B cell (primary cell): ENCODE measurements around the gene ZNF580. TPM values are rescaled to one million over a fixed set of nuclear protein-coding genes. Genes with fewer than 3 reads are reported as not detected.

Source experiments
- ATAC-seq: fragments of 200-7000 bp; cut with Tn5 transposase; one replicate; pipeline ENCODE4 v1.10.0; 2021; ENCODE audit warnings: low read depth, mild to moderate bottlenecking, moderate number of reproducible peaks, moderate library complexity
- CTCF ChIA-PET: fragments of 350-600 bp; sonication (Branson Sonifier 250); formaldehyde crosslinking; loops from one replicate; lab custom pipeline; 2021; ENCODE audit warnings: antibody characterized with exemption, inconsistent platforms; lab: Charles Lee
- POLR2A ChIA-PET: fragments of 350-600 bp; sonication (Branson Sonifier 250); formaldehyde crosslinking; loops from one replicate; lab custom pipeline; 2021; ENCODE audit warnings: antibody characterized with exemption; lab: Charles Lee
- DNase-seq: peaks from one replicate; pipeline ENCODE4 v3.0.0; 2013
- H2AFZ ChIP-seq: 2 replicates; pipeline ENCODE4 v1.6.1; 2012; ENCODE audit warnings: mild to moderate bottlenecking, low read depth, low read length; ENCODE audit not compliant: insufficient read depth, poor library complexity, severe bottlenecking
- H3K27ac ChIP-seq, 2 donors: 1 replicate in 1 of 2; 2 replicates in 1 of 2; pipeline ENCODE4 v1.5.1; 2012 to 2013; ENCODE audit warnings: low read length in 2 of 2, mild to moderate bottlenecking in 2 of 2, moderate library complexity in 1 of 2
- H3K27me3 ChIP-seq, 4 experiments: fragments of 200-600 bp in 1 of 4; sonication (generic) in 1 of 4; replicated peaks in 1 of 4; 1 replicate in 2 of 4; 2 replicates in 2 of 4; pipeline versions ENCODE4 v1.6.1 to v1.7.0; 2013 to 2016; ENCODE audit warnings: low read length in 3 of 4, mild to moderate bottlenecking in 2 of 4, mixed read lengths in 1 of 4, moderate library complexity in 1 of 4; ENCODE audit not compliant: insufficient read depth in 4 of 4, control insufficient read depth in 3 of 4; ENCODE audit errors: control extremely low read depth in 1 of 4
- H3K36me3 ChIP-seq, 2 experiments: replicated peaks in 1 of 2; 1 replicate in 1 of 2; 2 replicates in 1 of 2; pipeline versions ENCODE4 v1.6.1 to v1.7.1; 2013; ENCODE audit warnings: low read length in 1 of 2; ENCODE audit not compliant: insufficient read depth in 2 of 2, control insufficient read depth in 1 of 2; ENCODE audit errors: control extremely low read depth in 1 of 2, extremely low read depth in 1 of 2
- H3K4me1 ChIP-seq, 2 donors: fragments of 200-600 bp in 1 of 2; sonication (generic) in 1 of 2; 1 replicate in 1 of 2; 2 replicates in 1 of 2; pipeline versions ENCODE4 v1.5.1 to v1.6.1; 2013 to 2017; ENCODE audit warnings: low read length in 2 of 2; ENCODE audit not compliant: control insufficient read depth in 2 of 2, insufficient read depth in 2 of 2
- H3K4me2 ChIP-seq: replicated peaks from 2 replicates; pipeline ENCODE3; 2012; ENCODE audit warnings: mild to moderate bottlenecking, low read depth, low read length; ENCODE audit not compliant: poor library complexity, severe bottlenecking
- H3K4me3 ChIP-seq, 5 experiments: fragments of 200-600 bp in 1 of 5; sonication (generic) in 1 of 5; 1 replicate in 3 of 5; 2 replicates in 2 of 5; pipeline versions ENCODE4 v1.5.1 to v1.7.0; 2011 to 2016; ENCODE audit warnings: low read length in 4 of 5, mild to moderate bottlenecking in 4 of 5, low read depth in 2 of 5, control low read depth in 1 of 5, moderate library complexity in 1 of 5; ENCODE audit not compliant: insufficient read depth in 1 of 5; ENCODE audit errors: control extremely low read depth in 1 of 5, extremely low read depth in 1 of 5
- H3K79me2 ChIP-seq: fragments of 200-600 bp; sonication (generic); one replicate; pipeline ENCODE4 v1.6.0; 2016; ENCODE audit warnings: low read length; ENCODE audit not compliant: control insufficient read depth, insufficient read depth
- H3K9ac ChIP-seq: fragments of 200-600 bp; sonication (generic); 2 replicates; pipeline ENCODE4 v1.6.1; 2017; ENCODE audit warnings: mild to moderate bottlenecking, low read length, moderate library complexity
- H3K9me3 ChIP-seq, 3 donors: one replicate each; pipeline versions ENCODE4 v1.6.1 to v1.7.1; 2013; ENCODE audit warnings: low read length in 2 of 3; ENCODE audit not compliant: control insufficient read depth in 2 of 3, insufficient read depth in 1 of 3; ENCODE audit errors: control extremely low read depth in 1 of 3
- H4K20me1 ChIP-seq: 2 replicates; pipeline ENCODE4 v1.6.0; 2012; ENCODE audit warnings: mild to moderate bottlenecking, low read length; ENCODE audit not compliant: insufficient read depth, control insufficient read depth, poor library complexity, severe bottlenecking
- H3K27ac Mint-ChIP-seq: one replicate; pipeline ENCODE4 v1.8.0; 2021; ENCODE audit warnings: mixed read lengths
- H3K27me3 Mint-ChIP-seq: one replicate; pipeline ENCODE4 v1.8.0; 2021; ENCODE audit warnings: mixed read lengths
- H3K4me1 Mint-ChIP-seq: one replicate; pipeline ENCODE4 v1.8.0; 2021; ENCODE audit warnings: mixed read lengths
- H3K4me3 Mint-ChIP-seq: one replicate; pipeline ENCODE4 v1.8.0; 2021; ENCODE audit warnings: mixed read lengths
- H3K9me3 Mint-ChIP-seq: one replicate; pipeline ENCODE4 v1.8.0; 2022; ENCODE audit warnings: mixed read lengths; ENCODE audit not compliant: insufficient read depth
- EZH2 ChIP-seq: IDR thresholded peaks from 2 replicates; pipeline ENCODE4 v1.6.1; 2012; ENCODE audit warnings: borderline replicate concordance, low read depth, mild to moderate bottlenecking, moderate library complexity, low read length; ENCODE audit not compliant: insufficient read depth, poor library complexity, severe bottlenecking
- WGBS: methylation state at CpG from one replicate; pipeline ENCODE4 v1.1.5; 2013; ENCODE audit warnings: missing lambda C conversion rate; ENCODE audit not compliant: insufficient coverage; 5-methylcytosine and 5-hydroxymethylcytosine counted together
- intact Hi-C: fragments of 100-400 bp; cut with micrococcal nuclease; formaldehyde crosslinking; loops from one replicate; pipeline ENCODE4 v1.10.0; 2022
- polyA plus RNA-seq: library from polyadenylated mRNA; depleted of rRNA; stranded (reverse); fragments of >200 nt; gene quantifications from 2 replicates; pipeline ENCODE4 v1.2.3, GENCODE V29; 2012
- total RNA-seq, 2 donors: library from RNA; stranded (reverse); fragments of 120-200 nt in 1 of 2; gene quantifications; 1 replicate in 1 of 2; 2 replicates in 1 of 2; pipeline versions ENCODE4 v1.2.3 to v1.2.4, GENCODE V29; 2013 to 2022
- TF ChIP-seq, protein P1 (sequence below): fragments of 200-600 bp; IDR thresholded peaks from one replicate; pipeline ENCODE4 v1.8.0; 2022; ENCODE audit warnings: antibody characterized with exemption, mild to moderate bottlenecking

Gene ZNF580
- total and polyA plus RNA-seq, 2 donors (not counting 1 experiment from before 2014, with no cell fraction given) = 69.8 to 101 TPM

DNA sequence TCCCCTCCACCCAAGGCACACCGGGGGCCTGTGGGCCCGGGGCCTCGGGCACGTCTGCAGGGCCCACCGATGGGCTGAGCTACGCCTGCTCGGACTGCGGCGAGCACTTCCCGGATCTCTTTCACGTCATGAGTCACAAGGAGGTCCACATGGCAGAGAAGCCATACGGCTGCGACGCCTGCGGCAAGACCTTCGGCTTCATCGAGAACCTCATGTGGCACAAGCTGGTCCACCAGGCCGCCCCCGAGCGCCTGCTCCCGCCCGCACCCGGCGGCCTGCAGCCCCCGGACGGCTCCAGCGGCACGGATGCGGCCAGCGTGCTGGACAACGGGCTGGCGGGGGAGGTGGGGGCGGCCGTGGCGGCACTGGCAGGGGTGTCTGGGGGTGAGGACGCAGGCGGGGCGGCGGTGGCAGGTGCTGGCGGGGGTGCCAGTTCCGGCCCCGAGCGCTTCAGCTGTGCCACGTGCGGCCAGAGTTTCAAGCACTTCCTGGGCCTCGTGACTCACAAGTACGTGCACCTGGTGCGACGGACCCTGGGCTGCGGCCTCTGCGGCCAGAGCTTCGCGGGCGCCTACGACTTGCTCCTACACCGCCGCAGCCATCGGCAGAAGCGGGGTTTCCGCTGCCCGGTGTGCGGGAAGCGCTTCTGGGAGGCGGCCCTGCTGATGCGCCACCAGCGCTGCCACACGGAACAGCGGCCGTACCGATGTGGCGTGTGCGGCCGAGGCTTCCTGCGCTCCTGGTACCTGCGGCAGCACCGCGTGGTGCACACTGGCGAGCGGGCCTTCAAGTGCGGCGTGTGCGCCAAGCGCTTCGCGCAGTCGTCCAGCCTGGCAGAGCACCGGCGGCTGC lies 25.0 kb upstream of the ZNF580 start:
- CTCF ChIA-PET = interaction anchor here (0.8 to 1.0 kb wide), 2 partner anchors 9 to 24 kb away, joined by 3 read pairs; no protein-coding TSS in a partner anchor
- H3K9me3 ChIP-seq = no peaks in the 10 kb centered on the region
- H3K27me3 Mint-ChIP-seq = no peaks in the 10 kb centered on the region
- H3K4me1 Mint-ChIP-seq = peaks cover 27% of the 10 kb centered on the region
- no peak for TF ChIP-seq EZH2
- TF ChIP-seq, protein P1, sequence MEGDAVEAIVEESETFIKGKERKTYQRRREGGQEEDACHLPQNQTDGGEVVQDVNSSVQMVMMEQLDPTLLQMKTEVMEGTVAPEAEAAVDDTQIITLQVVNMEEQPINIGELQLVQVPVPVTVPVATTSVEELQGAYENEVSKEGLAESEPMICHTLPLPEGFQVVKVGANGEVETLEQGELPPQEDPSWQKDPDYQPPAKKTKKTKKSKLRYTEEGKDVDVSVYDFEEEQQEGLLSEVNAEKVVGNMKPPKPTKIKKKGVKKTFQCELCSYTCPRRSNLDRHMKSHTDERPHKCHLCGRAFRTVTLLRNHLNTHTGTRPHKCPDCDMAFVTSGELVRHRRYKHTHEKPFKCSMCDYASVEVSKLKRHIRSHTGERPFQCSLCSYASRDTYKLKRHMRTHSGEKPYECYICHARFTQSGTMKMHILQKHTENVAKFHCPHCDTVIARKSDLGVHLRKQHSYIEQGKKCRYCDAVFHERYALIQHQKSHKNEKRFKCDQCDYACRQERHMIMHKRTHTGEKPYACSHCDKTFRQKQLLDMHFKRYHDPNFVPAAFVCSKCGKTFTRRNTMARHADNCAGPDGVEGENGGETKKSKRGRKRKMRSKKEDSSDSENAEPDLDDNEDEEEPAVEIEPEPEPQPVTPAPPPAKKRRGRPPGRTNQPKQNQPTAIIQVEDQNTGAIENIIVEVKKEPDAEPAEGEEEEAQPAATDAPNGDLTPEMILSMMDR = no peak
- intact Hi-C loops = no loop called here
- H3K9ac ChIP-seq = no peak overlapping the region
- POLR2A ChIA-PET = no interaction called here
- ATAC-seq (no peak), DNase-seq (no peak)
- peaks cover 0 to 17% of the 10 kb centered on the region in 2 experiments for H3K36me3 ChIP-seq
- no peak overlapping the region for H3K27ac ChIP-seq
- no peak overlapping the region for H2AFZ ChIP-seq
- no peak overlapping the region for H3K27ac Mint-ChIP-seq
- no peak overlapping the region for H3K4me2 ChIP-seq
- H3K79me2 ChIP-seq = peaks cover 36% of the 10 kb centered on the region
- WGBS = 98% methylated on average over 84 of the region's 88 CpGs
- H3K4me3 Mint-ChIP-seq = no peak overlapping the region
- no peaks in the 10 kb centered on the region for H3K9me3 Mint-ChIP-seq
- H3K27me3 ChIP-seq = no peaks in the 10 kb centered on the region
- H4K20me1 ChIP-seq = peaks cover 37% of the 10 kb centered on the region
- peaks cover 14 to 18% of the 10 kb centered on the region in 2 donors for H3K4me1 ChIP-seq
- H3K4me3 ChIP-seq = no peak overlapping the region

DNA sequence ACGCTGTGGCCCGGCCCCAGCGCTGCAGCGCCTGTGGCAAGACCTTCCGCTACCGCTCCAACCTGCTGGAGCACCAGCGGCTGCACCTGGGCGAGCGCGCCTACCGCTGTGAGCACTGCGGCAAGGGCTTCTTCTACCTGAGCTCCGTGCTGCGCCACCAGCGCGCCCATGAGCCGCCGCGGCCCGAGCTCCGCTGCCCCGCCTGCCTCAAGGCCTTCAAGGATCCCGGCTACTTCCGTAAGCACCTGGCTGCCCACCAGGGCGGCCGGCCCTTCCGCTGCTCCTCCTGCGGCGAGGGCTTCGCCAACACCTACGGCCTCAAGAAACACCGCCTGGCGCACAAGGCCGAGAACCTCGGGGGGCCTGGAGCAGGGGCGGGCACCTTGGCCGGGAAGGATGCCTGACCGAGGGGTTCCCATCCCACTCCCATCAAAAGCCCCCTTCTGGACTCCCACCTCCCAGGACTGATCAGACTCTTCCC lies 24.4 kb upstream of the ZNF580 start:
- Histone ChIP-seq H3K27me3 (no peaks in the 10 kb centered on the region), H3K4me1 (peaks cover 14 to 16% of the 10 kb centered on the region in 2 donors), H4K20me1 (peaks cover 30% of the 10 kb centered on the region), H3K9ac (no peak overlapping the region), H3K79me2 (peaks cover 29% of the 10 kb centered on the region), H3K4me2 (no peak overlapping the region), H2AFZ (no peak overlapping the region), H3K9me3 (no peaks in the 10 kb centered on the region), H3K36me3 (peaks cover 0 to 21% of the 10 kb centered on the region in 2 experiments), H3K27ac (no peak overlapping the region), H3K4me3 (no peak overlapping the region)
- 97% methylated on average over 38 of the region's 38 CpGs for WGBS
- ChIA-PET POLR2A (no interaction called here), CTCF (interaction anchor here (0.8 kb wide), 1 partner anchor 23 kb away, joined by 3 read pairs; no protein-coding TSS in a partner anchor)
- ATAC-seq = no peak
- Mint-ChIP-seq H3K27ac (peak overlapping the region; percentile 78), H3K4me3 (no peak overlapping the region), H3K27me3 (no peaks in the 10 kb centered on the region), H3K4me1 (peaks cover 20% of the 10 kb centered on the region), H3K9me3 (no peaks in the 10 kb centered on the region)
- intact Hi-C loops = no loop called here
- DNase-seq = no peak
- TF ChIP-seq EZH2 = no peak
- TF ChIP-seq, protein P1 = no peak
